GM21737 (cell line): ENCODE results near the gene HSH2D.
"Not testable (repeated sequence)": the region's sequence is repeated elsewhere in the genome, so short reads cannot be mapped to it uniquely, and the experiment has no call there.

ENCODE experiments used
- ATAC-seq: cut with Tn5 transposase; IDR thresholded peaks from one replicate; pipeline ENCODE4 v1.9.1; 2021; ENCODE audit warnings: mild to moderate bottlenecking, moderate library complexity; ENCODE audit not compliant: unreplicated experiment

The HSH2D gene

GRCh38 chr19:16143399-16144215, at the start of gene HSH2D:
HSH2D (plus strand) TSS chr19:16143685; CDS start chr19:16148751, 5,066 bp downstream.
- ATAC-seq: peak; percentile 66

GRCh38 chr19:16094360-16095070, 49.0 kb upstream of the HSH2D start:
- no peak for ATAC-seq

GRCh38 chr19:16095071-16095571, 48.4 kb upstream of the HSH2D start:
- ATAC-seq: no peak

GRCh38 chr19:16096280-16096855, 47.1 kb upstream of the HSH2D start:
- ATAC-seq: no peak

- ATAC-seq: no peak
These were observed 45.1 kb upstream of the HSH2D start for GRCh38 chr19:16098416-16098768.

GRCh38 chr19:16098821-16099220, 44.7 kb upstream of the HSH2D start:
- ATAC-seq: no peak

- not testable (repeated sequence) for ATAC-seq
These were observed 44.0 kb upstream of the HSH2D start for GRCh38 chr19:16099314-16099965.

- no peak for ATAC-seq
These were observed 43.0 kb upstream of the HSH2D start for GRCh38 chr19:16100524-16100923.

GRCh38 chr19:16104722-16105121, 38.8 kb upstream of the HSH2D start:
- no peak for ATAC-seq

GRCh38 chr19:16106121-16106520, 37.4 kb upstream of the HSH2D start:
- ATAC-seq: no peak

GRCh38 chr19:16111160-16111908, 32.2 kb upstream of the HSH2D start, which contains the start of gene RAB8A:
RAB8A (plus strand) TSS chr19:16111889; CDS start chr19:16111902, 13 bp downstream.
- ATAC-seq: peak; percentile 85

GRCh38 chr19:16111909-16112752, 31.4 kb upstream of the HSH2D start:
- no peak for ATAC-seq

- no peak for ATAC-seq
These were observed 30.7 kb upstream of the HSH2D start for GRCh38 chr19:16112778-16113177.

- no peak for ATAC-seq
These were observed 29.8 kb upstream of the HSH2D start for GRCh38 chr19:16113727-16114126.

GRCh38 chr19:16115301-16116039, 28.0 kb upstream of the HSH2D start:
- ATAC-seq: no peak

- no peak for ATAC-seq
These were observed 27.4 kb upstream of the HSH2D start for GRCh38 chr19:16116067-16116466.

GRCh38 chr19:16117594-16118033, 25.9 kb upstream of the HSH2D start:
- no peak for ATAC-seq

GRCh38 chr19:16118489-16119033, 24.9 kb upstream of the HSH2D start:
- peak; percentile 64 for ATAC-seq
